Caki2 (cell line): ENCODE data around the gene TMEM132A. TPM values are rescaled to one million over a fixed set of nuclear protein-coding genes. Genes with fewer than 3 reads are reported as not detected.

Experiments used
- DNase-seq: peaks from one replicate; pipeline ENCODE4 v3.0.0-alpha.2; 2015; ENCODE audit warnings: low read depth
- in situ Hi-C: cut with HindIII; loops from 2 replicates; pipeline ENCODE4 v1.10.0; 2016; ENCODE audit warnings: low sequenced_read_pairs, low pct_unique_long_range_greater_than_20kb, mixed read lengths
- total RNA-seq: library from RNA; depleted of rRNA; stranded (reverse); fragments of >200 nt; shearing (Covaris generic); gene quantifications from 2 replicates; pipeline ENCODE4 v1.2.3, GENCODE V29; 2014; ENCODE audit warnings: low replicate concordance

TMEM132A gene
- total RNA-seq, 1 experiment from 2014 or later: 36.7 TPM

DNA sequence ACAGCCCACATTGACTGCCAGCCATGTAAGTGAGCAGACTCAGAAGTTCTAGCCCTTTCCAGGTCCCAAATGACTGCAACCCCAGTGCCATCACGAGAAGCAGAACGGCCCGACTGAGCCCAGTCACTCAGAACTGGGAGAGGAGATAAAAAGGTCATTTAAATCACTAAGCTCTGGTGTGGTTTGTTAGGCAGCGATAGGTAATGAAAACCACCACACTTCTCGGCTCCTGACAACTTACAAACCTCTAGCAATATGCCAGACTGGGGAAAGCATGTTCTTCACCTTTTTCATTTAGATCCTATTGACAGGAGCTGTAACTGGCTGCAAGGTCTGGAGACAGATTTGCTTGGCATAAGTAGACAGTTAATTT is 21.0 kb downstream of the TMEM132A start:
- in situ Hi-C loops: no loop called here
- no peak for DNase-seq

DNA sequence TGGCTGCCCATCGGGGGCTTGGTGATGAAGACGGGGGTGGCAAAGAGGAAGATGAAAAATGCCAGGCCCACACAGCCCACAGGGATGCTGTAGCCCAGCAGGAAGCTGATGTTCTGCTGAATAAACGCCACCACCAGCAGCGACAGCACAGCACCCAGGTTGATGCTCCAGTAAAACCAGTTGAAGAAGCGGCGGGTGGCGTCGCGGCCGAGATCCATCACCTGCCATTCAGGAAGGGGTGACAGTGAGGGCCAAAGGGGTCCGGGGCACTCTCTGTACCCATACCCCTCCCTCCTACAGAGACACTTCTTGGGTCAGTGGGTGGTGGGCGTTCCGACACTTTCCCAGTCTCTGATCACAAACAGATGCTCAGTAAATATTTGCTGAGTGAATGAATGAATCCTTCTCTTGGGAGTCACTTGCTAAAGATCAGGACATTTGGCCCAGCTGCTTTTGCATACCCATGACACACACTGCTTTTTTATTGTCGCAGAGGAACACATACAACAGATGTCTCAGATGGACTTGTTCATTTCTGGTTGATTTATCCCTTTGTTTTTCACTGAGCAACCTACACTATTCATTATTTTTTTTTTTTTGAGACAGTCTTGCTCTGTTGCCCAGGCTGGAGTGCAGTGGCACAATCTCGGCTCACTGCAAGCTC is 22.5 kb downstream of the TMEM132A start:
- in situ Hi-C loops: no loop called here
- no peak for DNase-seq

DNA sequence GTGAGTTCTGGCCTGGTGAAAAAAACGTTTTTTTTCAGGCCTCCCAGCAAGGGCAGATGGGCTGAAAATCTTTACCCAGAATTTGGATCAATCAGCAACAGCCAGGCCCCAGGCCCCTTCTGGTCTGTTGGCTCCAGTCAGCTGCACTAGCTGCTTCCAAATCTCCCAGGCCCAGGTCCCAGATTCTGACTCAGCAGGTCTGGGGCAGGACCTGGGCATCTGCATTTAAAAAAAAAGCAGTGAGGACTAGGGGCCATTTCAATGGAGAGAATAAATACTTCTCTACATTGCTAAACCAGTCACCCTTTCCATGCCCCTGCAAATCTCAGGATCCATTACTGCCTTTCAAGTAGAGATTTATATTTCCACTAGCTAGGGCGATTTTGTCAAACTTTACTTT is 23.4 kb downstream of the TMEM132A start:
- DNase-seq: no peak
- in situ Hi-C loops: no loop called here

DNA sequence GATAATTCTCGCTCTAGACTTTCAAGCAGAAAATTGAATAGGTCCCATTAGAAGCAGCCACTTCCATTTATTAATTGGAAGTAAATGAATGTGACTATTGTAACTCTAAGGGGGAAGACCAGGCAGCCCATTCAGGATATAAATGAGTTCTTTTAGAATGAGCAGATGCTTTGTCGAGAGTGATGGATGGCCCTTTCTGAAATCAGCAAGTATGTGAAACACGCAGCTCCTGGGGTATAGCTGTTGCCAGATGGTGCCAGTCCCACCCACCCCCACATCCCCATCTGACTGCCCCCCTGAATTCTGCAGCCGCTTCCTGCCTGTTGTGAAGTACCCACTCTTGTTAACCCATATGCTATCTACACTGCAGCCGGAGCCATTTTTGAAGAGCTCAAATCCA is 24.0 kb downstream of the TMEM132A start:
- DNase-seq: no peak
- in situ Hi-C loops: no loop called here

GRCh38 chr11:60950024-60950423 is 25.8 kb downstream of the TMEM132A start:
- no peak for DNase-seq
- in situ Hi-C loops: no loop called here

DNA sequence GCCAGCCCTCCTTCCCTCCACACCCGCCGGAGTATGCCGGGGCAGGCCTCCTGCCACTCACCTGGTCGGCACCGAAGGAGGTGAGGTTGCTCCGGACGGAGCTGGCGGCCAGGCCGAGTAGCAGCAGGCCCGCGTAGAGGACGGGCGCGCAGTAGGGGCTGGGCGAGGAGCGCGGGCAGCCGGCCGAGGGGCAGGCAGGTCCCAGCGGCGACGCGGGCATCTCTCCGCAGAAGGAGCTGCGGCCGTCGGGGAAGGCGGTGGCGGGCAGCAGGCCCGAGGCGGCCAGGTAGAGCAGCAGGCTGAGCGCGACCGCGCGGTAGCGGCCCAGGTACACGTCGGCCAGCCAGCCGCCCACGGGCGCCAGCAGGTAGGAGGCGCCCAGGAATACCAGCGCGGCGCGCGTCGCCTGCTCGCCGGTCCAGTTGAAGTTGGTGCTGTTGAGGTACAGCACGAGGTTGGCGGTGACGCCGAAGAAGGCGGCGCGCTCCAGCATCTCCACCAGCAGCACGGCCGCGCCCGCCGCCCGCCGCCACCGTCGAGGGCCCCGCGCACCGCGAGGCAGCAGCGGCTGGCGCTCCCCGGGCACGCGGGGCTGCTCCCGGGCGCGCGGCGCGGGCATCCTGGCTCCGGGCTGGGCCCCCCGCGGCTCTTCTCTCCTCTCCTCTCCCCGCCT is 26.8 kb downstream of the TMEM132A start:
- in situ Hi-C loops: no loop called here
- DNase-seq: no peak

GRCh38 chr11:60951606-60951903 is 27.3 kb downstream of the TMEM132A start:
- in situ Hi-C loops: no loop called here
- no peak for DNase-seq

GRCh38 chr11:60951904-60952741 is 27.9 kb downstream of the TMEM132A start, which contains the start of gene SLC15A3:
Gene SLC15A3, minus strand, starts transcription at chr11:60952176. Its CDS starts 625 bp downstream, at chr11:60951551.
- in situ Hi-C loops: no loop called here
- no peak for DNase-seq

- in situ Hi-C loops: no loop called here
- no peak for DNase-seq
Observed at GRCh38 chr11:60952742-60953170, 28.5 kb downstream of the TMEM132A start.

GRCh38 chr11:60953781-60954180 is 29.5 kb downstream of the TMEM132A start:
- in situ Hi-C loops: no loop called here

GRCh38 chr11:60954421-60954820 is 30.2 kb downstream of the TMEM132A start:
- in situ Hi-C loops: no loop called here
- no peak for DNase-seq

More at GRCh38 chr11:60953781-60954180, 29.5 kb downstream of the TMEM132A start:
- no peak for DNase-seq

DNA sequence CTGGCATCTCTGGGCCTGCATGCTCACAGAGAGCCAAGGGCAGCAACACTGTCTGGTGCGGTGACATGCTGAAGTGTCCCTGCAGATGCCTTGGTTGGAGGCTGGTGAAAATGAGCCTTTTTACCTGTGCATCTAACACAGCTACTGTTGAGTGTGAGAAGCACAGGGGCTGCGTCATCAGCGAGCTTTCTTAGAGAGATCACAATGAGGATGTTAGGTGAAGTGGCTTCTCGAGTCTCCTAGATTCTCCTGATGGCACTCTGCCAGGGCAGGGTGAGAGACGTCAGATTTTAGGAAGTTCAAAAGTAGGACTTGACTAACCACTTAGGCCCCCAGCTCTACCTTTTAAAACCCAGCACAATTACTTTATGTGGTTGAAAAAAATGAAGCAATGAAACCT is 31.3 kb downstream of the TMEM132A start:
- DNase-seq: no peak
- in situ Hi-C loops: no loop called here

GRCh38 chr11:60957188-60957587 is 32.9 kb downstream of the TMEM132A start:
- in situ Hi-C loops: no loop called here

DNA sequence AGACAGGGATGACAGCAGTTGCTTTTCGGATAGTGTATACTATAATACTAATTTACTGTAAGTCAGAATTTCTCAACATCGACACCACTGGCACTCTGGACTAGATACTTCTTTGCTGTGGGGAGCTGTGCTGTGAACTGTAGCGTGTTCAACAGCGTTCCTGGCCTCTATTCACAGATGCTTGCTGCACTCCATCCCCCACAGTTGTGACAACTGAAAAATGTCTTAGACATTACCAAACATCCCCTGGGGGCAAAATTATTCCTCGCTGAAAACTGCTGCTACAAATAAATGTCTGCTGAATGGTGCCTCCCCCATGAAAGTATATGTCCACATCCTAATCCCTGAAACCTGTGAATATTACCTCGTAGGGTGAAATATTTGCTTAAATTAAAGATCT is 35.2 kb downstream of the TMEM132A start:
- in situ Hi-C loops: no loop called here
- DNase-seq: no peak

More at GRCh38 chr11:60957188-60957587, 32.9 kb downstream of the TMEM132A start:
- DNase-seq: no peak

GRCh38 chr11:60960405-60960804 is 36.1 kb downstream of the TMEM132A start:
- no peak for DNase-seq
- in situ Hi-C loops: no loop called here

- in situ Hi-C loops: no loop called here
- DNase-seq: no peak
Observed at GRCh38 chr11:60964801-60965200, 40.5 kb downstream of the TMEM132A start.

DNA sequence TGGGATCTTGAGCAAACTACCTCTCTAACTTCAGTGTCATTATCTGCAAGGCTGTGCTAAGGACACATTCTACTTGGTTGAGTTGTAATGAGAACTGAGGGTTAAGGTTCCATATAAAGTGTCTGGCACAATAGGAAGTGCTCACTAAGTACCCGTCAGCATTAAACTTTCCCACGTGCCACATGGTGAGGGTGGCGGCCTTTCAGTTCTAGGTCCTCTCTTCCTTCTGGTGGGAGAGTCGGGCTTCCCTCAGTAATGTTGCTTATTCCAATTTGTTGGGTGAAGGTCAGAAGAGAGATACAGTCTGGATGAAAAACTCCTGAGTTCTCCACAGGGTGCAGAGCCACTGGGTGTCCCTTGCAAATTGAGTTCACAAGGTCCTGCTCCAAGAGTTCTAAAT is 42.6 kb downstream of the TMEM132A start:
- in situ Hi-C loops: no loop called here

DNA sequence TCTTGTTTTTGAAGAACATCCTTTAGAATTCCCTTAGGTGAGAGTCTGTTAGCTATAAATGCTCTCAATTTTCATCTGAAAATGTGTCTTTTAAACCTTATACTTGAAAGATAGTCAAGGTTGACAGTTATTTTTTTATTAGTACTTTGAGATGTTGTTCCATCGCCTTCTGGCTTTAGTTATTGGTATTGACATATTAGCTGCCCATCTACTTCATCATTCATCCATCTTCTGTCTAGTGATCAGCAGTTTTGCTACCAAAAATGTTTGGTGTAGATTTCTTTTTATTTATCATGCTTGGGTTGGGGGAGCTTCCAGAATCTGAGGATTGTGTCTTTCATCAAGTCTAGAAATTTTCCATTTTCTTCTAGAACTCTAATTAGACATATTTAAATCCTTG is 44.0 kb downstream of the TMEM132A start:
- in situ Hi-C loops: no loop called here
- DNase-seq: no peak

More for the DNA sequence above, 42.6 kb downstream of the TMEM132A start:
- DNase-seq: no peak

DNA sequence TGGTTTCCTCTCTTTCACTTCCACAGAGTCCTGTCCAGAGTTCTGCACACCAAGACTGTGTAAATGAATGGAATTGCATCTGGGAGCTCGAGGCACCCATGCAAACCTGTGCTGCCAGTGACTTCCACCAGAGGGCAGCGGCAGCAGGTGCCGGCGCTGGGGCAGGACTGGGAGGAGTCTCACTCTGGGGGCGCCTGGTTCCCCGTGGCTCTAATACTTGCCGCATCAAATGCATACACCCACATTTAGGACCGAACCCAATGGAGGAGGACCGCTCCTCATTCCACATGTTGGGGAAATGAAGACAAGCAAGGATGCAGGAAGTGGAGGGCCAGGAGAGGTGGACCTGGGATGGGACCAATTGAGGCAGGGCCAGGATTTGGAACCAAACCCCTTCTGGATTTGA is 46.1 kb downstream of the TMEM132A start:
- no peak for DNase-seq
- in situ Hi-C loops: no loop called here
